ENCODE measurements around the gene ITIH6.

DNA sequence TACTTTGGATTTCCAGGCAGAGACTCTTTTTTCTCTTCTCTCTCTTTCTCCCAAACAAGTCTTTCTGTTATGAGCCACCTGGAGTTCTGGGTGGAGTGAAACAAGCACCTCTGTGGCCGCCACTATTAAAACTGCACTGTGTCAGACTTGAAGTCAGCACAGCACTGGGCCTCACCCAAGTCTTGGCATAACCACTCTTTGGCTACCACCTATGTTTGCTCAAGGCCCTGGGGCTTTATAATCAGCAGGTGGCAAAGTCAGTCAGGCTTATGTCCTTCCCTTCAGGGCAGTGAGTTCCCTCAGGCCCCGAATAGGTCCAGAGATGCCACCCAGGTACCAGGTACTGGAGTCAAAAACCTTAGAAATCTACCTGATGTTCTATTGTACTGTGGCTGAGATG lies 52.4 kb downstream of the ITIH6 start:
- TF ChIP-seq CTCF (IDR thresholded peaks at IDR 0.05; ENCODE audit: low read length) = no peak
- no peak for TF ChIP-seq EZH2 (IDR thresholded peaks at IDR 0.05; ENCODE audit: borderline replicate concordance, low read length)

Data from OCI-LY1 (cell line).